Stomach smooth muscle (tissue), 2 donors: ENCODE measurements around the gene CPO.

Experiments
- H3K27ac ChIP-seq: one replicate; pipeline ENCODE4 v1.7.0; 2013; ENCODE audit warnings: mild to moderate bottlenecking, low read length, inconsistent platforms
- H3K27me3 ChIP-seq, 2 donors: one replicate each; pipeline ENCODE4 v1.7.0; 2013; ENCODE audit warnings: low read length in 2 of 2; ENCODE audit not compliant: insufficient read depth in 2 of 2, control insufficient read depth in 1 of 2
- H3K36me3 ChIP-seq, 2 donors: one replicate each; pipeline ENCODE4 v1.7.0; 2013; ENCODE audit warnings: low read length in 2 of 2; ENCODE audit not compliant: control insufficient read depth in 2 of 2, insufficient read depth in 2 of 2
- H3K4me1 ChIP-seq: one replicate; pipeline ENCODE4 v1.7.0; 2013; ENCODE audit warnings: low read length; ENCODE audit not compliant: control insufficient read depth, insufficient read depth
- H3K4me3 ChIP-seq, 2 donors: one replicate each; pipeline ENCODE4 v1.7.0; 2013; ENCODE audit warnings: low read length in 2 of 2
- H3K9ac ChIP-seq, 2 donors: one replicate each; pipeline ENCODE4 v1.7.0; 2013; ENCODE audit warnings: low read length in 2 of 2, mild to moderate bottlenecking in 1 of 2
- H3K9me3 ChIP-seq, 2 donors: one replicate each; pipeline ENCODE4 v1.7.0; 2013; ENCODE audit warnings: low read length in 2 of 2; ENCODE audit not compliant: control insufficient read depth in 2 of 2
- donor health status: healthy.
- donor health status: Pancreatic carcinoma.

The CPO gene

DNA sequence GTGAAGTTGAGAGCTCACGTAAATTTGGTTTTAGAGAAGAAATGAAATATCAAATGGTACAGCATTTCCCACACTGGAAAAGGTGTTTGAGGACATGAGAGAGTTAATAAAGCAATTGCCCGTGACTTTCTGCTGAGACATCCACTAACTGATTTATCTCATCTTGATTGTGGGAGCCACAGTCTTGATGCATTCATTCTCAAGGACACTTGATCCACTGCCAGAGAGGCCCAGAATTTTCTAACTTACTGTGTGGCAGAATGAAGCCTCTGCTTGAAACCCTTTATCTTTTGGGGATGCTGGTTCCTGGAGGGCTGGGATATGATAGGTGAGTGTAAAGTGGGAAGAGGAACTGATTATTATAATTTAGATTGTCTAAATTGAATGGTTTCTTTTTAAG is at the start of gene CPO:
Gene CPO (plus strand): TSS at position 179 of the 400 bp plus-strand sequence. CDS start 82 bp downstream, at position 261.
- Histone ChIP-seq H3K4me3 (no peak within 1 kb of the TSS), H3K9ac (no peak within 1 kb of the TSS), H3K27me3 (no peaks in the 10 kb centered on the region), H3K27ac (no peak within 1 kb of the TSS), H3K36me3 (no peaks in the 10 kb centered on the region), H3K4me1 (no peaks in the 10 kb centered on the region), H3K9me3 (no peaks in the 10 kb centered on the region)

DNA sequence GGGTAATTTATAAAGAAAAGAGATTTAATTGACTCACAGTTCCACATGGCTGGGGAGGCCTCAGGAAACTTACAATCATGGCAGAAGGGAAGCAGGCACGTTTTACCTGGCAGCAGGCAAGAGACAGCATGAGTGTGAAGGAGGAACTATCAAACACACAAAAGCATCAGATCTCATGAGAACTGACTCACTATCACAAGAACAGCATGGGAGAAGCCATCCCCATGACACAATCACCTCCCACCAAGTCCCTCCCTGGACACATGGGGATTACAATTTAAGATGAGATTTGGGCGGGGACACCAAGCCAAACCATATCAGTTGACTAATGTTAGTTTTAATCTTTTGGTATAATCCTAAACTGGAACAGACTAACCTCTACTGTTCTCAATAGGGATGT is 49.1 kb upstream of the CPO start:
- no peak overlapping the region for H3K9ac ChIP-seq
- H3K4me1 ChIP-seq: no peaks in the 10 kb centered on the region
- no peaks in the 10 kb centered on the region for H3K27me3 ChIP-seq
- no peaks in the 10 kb centered on the region for H3K9me3 ChIP-seq
- no peaks in the 10 kb centered on the region for H3K36me3 ChIP-seq
- no peak overlapping the region for H3K27ac ChIP-seq
- no peak overlapping the region for H3K4me3 ChIP-seq

DNA sequence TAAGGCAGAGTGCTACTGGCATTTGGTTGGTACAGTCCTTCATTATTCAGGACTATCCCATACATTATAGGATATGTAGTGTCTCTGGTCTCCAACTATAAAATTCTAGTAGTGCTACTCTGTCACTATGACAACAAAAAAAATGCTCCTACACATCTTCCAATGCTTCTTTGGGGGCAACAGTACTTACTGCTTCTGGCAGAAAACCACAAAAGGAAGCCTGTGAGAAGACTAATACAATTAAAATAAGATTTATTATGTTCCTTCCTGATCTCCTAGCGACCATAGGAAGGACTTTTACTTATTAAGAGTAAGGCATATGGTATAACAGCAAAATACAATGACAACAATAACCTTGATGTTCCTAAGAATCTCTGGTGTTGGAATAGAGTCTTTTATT is 48.4 kb upstream of the CPO start:
- Histone ChIP-seq H3K4me1 (no peaks in the 10 kb centered on the region), H3K9ac (no peak overlapping the region), H3K36me3 (no peaks in the 10 kb centered on the region), H3K4me3 (no peak overlapping the region), H3K9me3 (no peaks in the 10 kb centered on the region), H3K27me3 (no peaks in the 10 kb centered on the region), H3K27ac (no peak overlapping the region)

DNA sequence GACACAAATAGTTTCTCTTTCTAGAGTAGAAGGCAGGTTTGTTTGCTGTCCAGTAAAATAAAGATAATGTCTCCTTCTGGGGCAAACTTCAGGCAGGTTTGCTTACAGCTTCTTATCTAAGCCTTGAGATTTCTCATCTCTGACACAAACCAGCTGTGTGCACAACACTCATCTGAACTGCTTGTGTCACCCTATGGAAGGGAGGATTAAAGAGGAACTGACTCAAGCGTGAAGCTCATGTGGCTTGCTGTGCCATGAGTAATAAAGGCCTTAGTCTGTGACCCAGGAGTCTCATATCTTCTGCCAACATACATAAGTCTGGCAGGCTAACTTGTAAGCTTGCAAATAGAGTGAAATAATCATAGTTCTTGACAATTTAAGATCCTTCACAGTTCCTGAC is 24.2 kb upstream of the CPO start:
- Histone ChIP-seq H3K4me3 (no peak overlapping the region), H3K9me3 (no peaks in the 10 kb centered on the region), H3K4me1 (no peaks in the 10 kb centered on the region), H3K36me3 (no peaks in the 10 kb centered on the region), H3K9ac (no peak overlapping the region), H3K27me3 (no peaks in the 10 kb centered on the region), H3K27ac (no peak overlapping the region)

DNA sequence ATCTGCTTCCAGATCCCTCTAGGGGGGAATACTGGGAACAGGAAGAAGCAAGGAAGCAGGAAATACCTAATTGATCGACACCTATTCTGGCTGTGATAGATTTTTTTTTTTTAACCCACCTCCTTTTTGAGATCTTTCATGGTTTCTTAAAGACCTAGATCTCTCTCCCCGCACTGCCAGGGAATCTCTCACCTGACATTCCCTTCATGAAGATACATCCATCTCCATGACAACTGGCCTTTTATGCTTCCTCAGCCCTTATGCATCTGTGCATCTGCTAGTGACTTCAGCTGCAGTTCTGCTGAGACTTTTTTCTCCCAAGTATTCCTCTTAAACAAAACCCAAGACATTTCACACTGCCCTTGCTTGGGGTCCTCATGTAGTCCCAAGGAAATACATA is 21.1 kb upstream of the CPO start:
- Histone ChIP-seq H3K9me3 (no peaks in the 10 kb centered on the region), H3K9ac (no peak overlapping the region), H3K4me1 (no peaks in the 10 kb centered on the region), H3K27ac (no peak overlapping the region), H3K36me3 (no peaks in the 10 kb centered on the region), H3K27me3 (no peaks in the 10 kb centered on the region), H3K4me3 (no peak overlapping the region)

- no peaks in the 10 kb centered on the region for H3K36me3 ChIP-seq
- H3K27me3 ChIP-seq: no peaks in the 10 kb centered on the region
- H3K9ac ChIP-seq: no peak overlapping the region
- no peaks in the 10 kb centered on the region for H3K9me3 ChIP-seq
- no peak overlapping the region for H3K27ac ChIP-seq
- no peaks in the 10 kb centered on the region for H3K4me1 ChIP-seq
- H3K4me3 ChIP-seq: no peak overlapping the region
Observed at GRCh38 chr2:206920310-206920709, 19.0 kb upstream of the CPO start.

GRCh38 chr2:206920951-206921350 is 18.4 kb upstream of the CPO start:
- Histone ChIP-seq H3K36me3 (no peaks in the 10 kb centered on the region), H3K4me1 (no peaks in the 10 kb centered on the region), H3K27me3 (no peaks in the 10 kb centered on the region), H3K9ac (no peak overlapping the region), H3K9me3 (no peaks in the 10 kb centered on the region), H3K4me3 (no peak overlapping the region), H3K27ac (no peak overlapping the region)

GRCh38 chr2:206921529-206921928 is 17.8 kb upstream of the CPO start:
- Histone ChIP-seq H3K9me3 (no peaks in the 10 kb centered on the region), H3K4me3 (no peak overlapping the region), H3K36me3 (no peaks in the 10 kb centered on the region), H3K27me3 (no peaks in the 10 kb centered on the region), H3K9ac (no peak overlapping the region), H3K4me1 (no peaks in the 10 kb centered on the region), H3K27ac (no peak overlapping the region)

DNA sequence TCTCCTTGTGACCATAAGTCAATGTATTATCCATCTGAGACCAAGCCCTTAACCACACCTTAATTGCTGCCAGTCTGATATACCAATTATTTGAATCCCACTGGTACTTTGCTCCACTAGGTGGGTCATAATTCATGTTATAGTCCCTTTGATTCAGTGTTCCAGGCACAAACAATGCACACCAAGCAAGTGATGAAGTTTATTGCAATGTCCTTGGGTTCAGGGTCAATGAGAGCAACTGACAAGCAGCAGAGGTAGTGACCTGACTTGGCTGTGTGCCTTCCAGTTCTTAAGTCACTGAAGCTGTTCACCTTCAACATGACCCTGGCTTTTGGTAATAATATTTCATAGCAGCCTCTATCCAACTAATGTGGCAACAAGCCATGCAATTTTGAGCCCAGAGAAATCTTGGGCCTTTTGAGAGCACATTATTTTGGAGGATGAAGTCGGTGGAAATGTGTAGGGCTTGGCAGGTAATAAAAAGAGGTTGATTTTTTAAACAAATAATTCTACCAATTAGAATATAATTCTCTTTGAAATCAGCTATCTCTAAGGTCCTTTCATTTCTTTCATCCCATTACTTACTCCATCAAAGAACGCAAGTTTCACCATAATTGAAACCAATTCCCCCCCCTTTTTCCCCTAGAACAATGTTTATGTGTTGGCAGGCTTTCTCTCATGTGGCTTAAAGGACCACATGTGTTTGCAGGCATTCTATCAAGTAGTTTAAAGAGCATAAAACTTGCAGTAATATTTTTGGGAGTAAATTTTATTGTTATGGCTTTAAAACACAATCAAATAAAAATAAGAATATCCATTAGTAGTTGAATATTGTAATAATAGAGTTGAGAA is 3.1 kb upstream of the CPO start:
- no peak overlapping the region for H3K4me3 ChIP-seq
- H3K9me3 ChIP-seq: no peaks in the 10 kb centered on the region
- no peaks in the 10 kb centered on the region for H3K36me3 ChIP-seq
- H3K4me1 ChIP-seq: no peaks in the 10 kb centered on the region
- H3K27me3 ChIP-seq: no peaks in the 10 kb centered on the region
- no peak overlapping the region for H3K9ac ChIP-seq
- H3K27ac ChIP-seq: no peak overlapping the region

GRCh38 chr2:206936843-206937230 is 2.5 kb upstream of the CPO start:
- no peaks in the 10 kb centered on the region for H3K36me3 ChIP-seq
- no peak overlapping the region for H3K9ac ChIP-seq
- no peaks in the 10 kb centered on the region for H3K4me1 ChIP-seq
- no peak overlapping the region for H3K4me3 ChIP-seq
- H3K27me3 ChIP-seq: no peaks in the 10 kb centered on the region
- no peaks in the 10 kb centered on the region for H3K9me3 ChIP-seq
- H3K27ac ChIP-seq: no peak overlapping the region

DNA sequence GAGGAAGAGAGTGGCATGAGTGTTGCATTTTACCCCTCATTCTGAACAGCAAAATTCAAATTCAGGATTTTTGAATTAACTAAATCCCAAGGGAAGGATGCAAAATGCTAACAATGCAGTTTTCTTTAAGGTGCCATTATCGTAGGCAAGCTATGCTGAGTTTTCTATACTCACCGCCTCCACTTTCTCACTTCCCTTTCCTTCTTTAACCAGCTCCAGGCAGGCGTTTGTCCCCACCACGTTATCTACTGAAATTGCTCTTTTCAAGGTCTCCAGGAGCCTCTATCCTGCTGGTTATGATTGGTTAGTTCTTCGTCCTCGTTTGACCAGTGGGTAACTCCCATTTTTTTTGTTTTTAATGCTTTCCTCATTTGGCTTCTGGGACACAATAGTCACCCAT is 1.8 kb upstream of the CPO start:
- Histone ChIP-seq H3K27ac (no peak overlapping the region), H3K4me3 (no peak overlapping the region), H3K27me3 (no peaks in the 10 kb centered on the region), H3K36me3 (no peaks in the 10 kb centered on the region), H3K9ac (no peak overlapping the region), H3K9me3 (no peaks in the 10 kb centered on the region), H3K4me1 (no peaks in the 10 kb centered on the region)
